Activated CD8-positive, alpha-beta T cell treated with anti-CD3 and anti-CD28 coated beads for 36 hours (primary cell): Measurements from ENCODE around the gene LHX5. TPM values are rescaled to one million over a fixed set of nuclear protein-coding genes. Genes with fewer than 3 reads are reported as not detected.

Experiments
- ATAC-seq: fragments of 200-7000 bp; cut with Tn5 transposase; one replicate; pipeline ENCODE4 v1.10.0; 2021; ENCODE audit warnings: mild to moderate bottlenecking, moderate library complexity
- CTCF ChIA-PET: fragments of 350-600 bp; sonication (Branson Sonifier 250); formaldehyde crosslinking; loops from one replicate; lab custom pipeline; 2021; ENCODE audit warnings: antibody characterized with exemption; lab: Charles Lee
- POLR2A ChIA-PET: fragments of 350-600 bp; sonication (Branson Sonifier 250); formaldehyde crosslinking; loops from one replicate; lab custom pipeline; 2021; ENCODE audit warnings: antibody characterized with exemption; lab: Charles Lee
- DNase-seq: peaks from one replicate; pipeline ENCODE4 v3.0.0-alpha.2; 2020
- H3K27ac Mint-ChIP-seq: one replicate; pipeline ENCODE4 v1.8.0; 2021; ENCODE audit warnings: mild to moderate bottlenecking, mixed read lengths
- H3K27me3 Mint-ChIP-seq: one replicate; pipeline ENCODE4 v1.8.0; 2021; ENCODE audit warnings: mixed read lengths
- H3K36me3 Mint-ChIP-seq: one replicate; pipeline ENCODE4 v1.8.0; 2021; ENCODE audit warnings: low read depth, mixed read lengths
- H3K4me1 Mint-ChIP-seq: one replicate; pipeline ENCODE4 v1.8.0; 2021; ENCODE audit warnings: low read depth, mixed read lengths
- H3K4me3 Mint-ChIP-seq: one replicate; pipeline ENCODE4 v1.8.0; 2021; ENCODE audit warnings: mild to moderate bottlenecking, moderate library complexity, mixed read lengths
- H3K9me3 Mint-ChIP-seq: one replicate; pipeline ENCODE4 v1.8.0; 2021; ENCODE audit warnings: mixed read lengths
- CTCF ChIP-seq: fragments of 200-600 bp; IDR thresholded peaks from one replicate; pipeline ENCODE4 v1.8.0; 2022; ENCODE audit warnings: antibody characterized with exemption, mild to moderate bottlenecking
- intact Hi-C: fragments of 100-400 bp; cut with micrococcal nuclease; formaldehyde crosslinking; loops from one replicate; pipeline ENCODE4 v1.10.0; 2022
- total RNA-seq, 2 experiments: library from RNA; stranded (reverse); gene quantifications; one replicate each; pipeline ENCODE4 v1.2.3, GENCODE V29; 2021

The LHX5 gene
- total RNA-seq, 2 experiments from 2014 or later = not detected

DNA sequence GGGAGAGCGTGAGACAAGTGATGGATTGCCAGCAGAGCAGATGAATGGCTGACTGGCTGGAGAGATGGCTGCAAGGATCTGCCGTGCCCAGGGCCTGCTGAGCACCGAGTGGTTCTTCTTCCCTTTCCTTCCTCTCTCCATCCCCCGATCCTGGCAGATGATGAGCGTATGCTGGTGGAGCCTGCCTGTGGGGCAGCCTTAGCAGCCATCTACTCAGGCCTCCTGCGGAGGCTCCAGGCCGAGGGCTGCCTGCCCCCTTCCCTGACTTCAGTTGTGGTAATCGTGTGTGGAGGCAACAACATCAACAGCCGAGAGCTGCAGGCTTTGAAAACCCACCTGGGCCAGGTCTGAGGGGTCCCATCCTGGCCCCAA is 34.0 kb downstream of the LHX5 start:
- H3K4me3 Mint-ChIP-seq = no peak overlapping the region
- H3K27ac Mint-ChIP-seq = no peak overlapping the region
- H3K36me3 Mint-ChIP-seq = no peaks in the 10 kb centered on the region
- H3K27me3 Mint-ChIP-seq = peaks cover 5% of the 10 kb centered on the region
- H3K9me3 Mint-ChIP-seq = no peaks in the 10 kb centered on the region
- TF ChIP-seq CTCF = no peak
- no peaks in the 10 kb centered on the region for H3K4me1 Mint-ChIP-seq
- POLR2A ChIA-PET = no interaction called here
- intact Hi-C loops = no loop called here
- no peak for ATAC-seq
- CTCF ChIA-PET = no interaction called here
- no peak for DNase-seq

DNA sequence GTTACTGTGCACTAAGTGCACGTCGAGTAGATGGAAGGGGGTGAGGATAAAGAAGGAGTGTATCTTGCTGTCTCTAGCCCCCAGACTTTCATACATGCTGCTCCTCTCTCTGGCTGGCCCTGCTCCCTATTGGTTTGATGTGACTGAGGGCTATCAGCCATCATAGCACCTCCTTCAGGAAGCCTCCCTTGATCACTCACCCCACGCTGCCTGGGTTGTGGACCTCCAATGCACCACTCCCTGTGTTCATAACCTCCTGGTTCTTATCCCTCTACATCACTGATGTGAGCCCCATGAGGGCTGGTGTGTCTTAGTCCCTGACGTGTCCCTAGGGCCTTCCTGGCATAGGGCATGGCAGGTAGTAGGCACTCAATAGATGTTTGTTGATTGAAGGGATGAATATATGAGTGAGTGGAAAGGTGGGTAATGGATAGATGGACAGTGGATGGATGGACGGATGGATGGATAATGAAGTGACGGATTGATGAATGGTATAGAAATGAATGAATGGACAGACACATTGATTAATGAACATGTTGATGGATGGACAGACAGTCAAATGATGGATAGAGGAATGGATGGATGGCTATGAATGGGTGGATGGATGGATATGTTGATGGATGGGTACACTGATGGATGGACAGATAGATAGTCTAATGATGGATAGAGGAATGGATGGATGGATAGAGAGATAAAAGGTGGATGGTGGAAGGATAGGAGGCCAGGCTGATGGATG is 34.5 kb downstream of the LHX5 start:
- H3K36me3 Mint-ChIP-seq = no peaks in the 10 kb centered on the region
- ATAC-seq (no peak), DNase-seq (no peak)
- no peaks in the 10 kb centered on the region for H3K9me3 Mint-ChIP-seq
- no peak for TF ChIP-seq CTCF
- no peaks in the 10 kb centered on the region for H3K4me1 Mint-ChIP-seq
- intact Hi-C loops = no loop called here
- H3K27ac Mint-ChIP-seq = no peak overlapping the region
- CTCF ChIA-PET = no interaction called here
- no peak overlapping the region for H3K4me3 Mint-ChIP-seq
- H3K27me3 Mint-ChIP-seq = peaks cover 5% of the 10 kb centered on the region
- POLR2A ChIA-PET = no interaction called here

GRCh38 chr12:113436586-113436985 is 35.1 kb downstream of the LHX5 start:
- Mint-ChIP-seq H3K27ac (no peak overlapping the region), H3K4me3 (no peak overlapping the region), H3K9me3 (no peaks in the 10 kb centered on the region), H3K36me3 (no peaks in the 10 kb centered on the region), H3K27me3 (peaks cover 5% of the 10 kb centered on the region), H3K4me1 (no peaks in the 10 kb centered on the region)
- intact Hi-C loops = no loop called here
- ATAC-seq (no peak), DNase-seq (no peak)
- no peak for TF ChIP-seq CTCF
- POLR2A ChIA-PET = no interaction called here
- CTCF ChIA-PET = no interaction called here

DNA sequence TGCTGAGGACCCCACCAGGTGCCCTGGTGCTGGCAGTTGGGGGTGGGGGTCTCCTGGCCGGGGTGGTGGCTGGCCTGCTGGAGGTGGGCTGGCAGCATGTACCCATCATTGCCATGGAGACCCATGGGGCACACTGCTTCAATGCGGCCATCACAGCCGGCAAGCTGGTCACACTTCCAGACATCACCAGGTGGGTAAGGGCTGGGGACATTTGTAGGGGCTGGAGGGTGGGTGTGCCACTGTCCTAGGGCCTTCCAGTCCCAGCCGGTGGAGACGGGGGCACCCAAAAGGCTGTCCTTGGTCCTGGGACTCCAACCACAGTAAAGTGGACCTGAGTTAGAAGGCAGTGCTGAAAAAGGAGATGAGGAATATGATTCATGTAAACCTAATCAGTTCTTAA is 36.3 kb downstream of the LHX5 start:
- TF ChIP-seq CTCF = no peak
- H3K36me3 Mint-ChIP-seq = no peaks in the 10 kb centered on the region
- no peak for ATAC-seq
- DNase-seq = no peak
- no peaks in the 10 kb centered on the region for H3K4me1 Mint-ChIP-seq
- H3K9me3 Mint-ChIP-seq = no peaks in the 10 kb centered on the region
- POLR2A ChIA-PET = no interaction called here
- H3K27ac Mint-ChIP-seq = no peak overlapping the region
- peaks cover 8% of the 10 kb centered on the region for H3K27me3 Mint-ChIP-seq
- intact Hi-C loops = no loop called here
- CTCF ChIA-PET = interaction anchor here (1.9 kb wide), 1 partner anchor 10 kb away, joined by 5 read pairs; no protein-coding TSS in a partner anchor
- no peak overlapping the region for H3K4me3 Mint-ChIP-seq

- Mint-ChIP-seq H3K4me1 (no peaks in the 10 kb centered on the region), H3K4me3 (no peak overlapping the region), H3K9me3 (no peaks in the 10 kb centered on the region), H3K27ac (no peak overlapping the region), H3K27me3 (peaks cover 6% of the 10 kb centered on the region), H3K36me3 (no peaks in the 10 kb centered on the region)
- no peak for TF ChIP-seq CTCF
- intact Hi-C loops = no loop called here
- DNase-seq (no peak), ATAC-seq (no peak)
- CTCF ChIA-PET = no interaction called here
- POLR2A ChIA-PET = no interaction called here
Measured at GRCh38 chr12:113432986-113433385, 38.7 kb downstream of the LHX5 start.
